Loucy (cell line): ENCODE data around the gene TDRD7.

Experiments used
- CTCF ChIP-seq: fragments of 200-600 bp; sonication (generic); conservative IDR thresholded peaks from 2 replicates; pipeline ENCODE4 v1.5.1; 2014; ENCODE audit warnings: mild to moderate bottlenecking, antibody characterized with exemption, low read length
- EZH2phosphoT487 ChIP-seq: fragments of 200-600 bp; IDR thresholded peaks from 2 replicates; pipeline ENCODE4 v1.6.1; 2018; ENCODE audit warnings: antibody characterized with exemption, mild to moderate bottlenecking, moderate library complexity, borderline replicate concordance

- no peak for TF ChIP-seq CTCF
- TF ChIP-seq EZH2phosphoT487: no peak
These were observed 115.1 kb downstream of the TDRD7 start for GRCh38 chr9:97526895-97527575.
